ENCODE results near the gene ZCCHC2. TPM values are rescaled to one million over a fixed set of nuclear protein-coding genes. Genes with fewer than 3 reads are reported as not detected.
A peak's percentile ranks its signal among the peaks of the same experiment; 100 is the strongest.

Gene ZCCHC2
- total and polyA plus RNA-seq, 2 of the 13 experiments (the other 11 are each of a cell fraction or from before 2014, with no cell fraction given), result 62.5 to 76.1 TPM

- TF ChIP-seq ZBTB49 (CRISPR knock-in tag; IDR thresholded peaks at IDR 0.05; ENCODE audit: borderline replicate concordance), result no peak
- TF ChIP-seq DR1 (CRISPR knock-in tag; IDR thresholded peaks at IDR 0.05), result peak; percentile 94
- TF ChIP-seq KLF11 (CRISPR knock-in tag; IDR thresholded peaks at IDR 0.05), result 0 out of 2 replicates have a peak, but pooled peaks have one; percentile 79
- TF ChIP-seq ZKSCAN8 (CRISPR knock-in tag; IDR thresholded peaks at IDR 0.05; ENCODE audit: borderline replicate concordance), result peak; percentile 81; the same call in 1 of the 2 replicates
- no peak for TF ChIP-seq HNF4G (IDR thresholded peaks at IDR 0.05; ENCODE audit: borderline replicate concordance, low read depth, low read length)
- no peak; the same call in 1 of the 2 replicates for TF ChIP-seq HNF4G (CRISPR knock-in tag; IDR thresholded peaks at IDR 0.05; ENCODE audit: borderline replicate concordance, low read depth)
- peak; percentile 56; the same call in 1 of the 2 replicates for TF ChIP-seq MLX (CRISPR knock-in tag; IDR thresholded peaks at IDR 0.05)
- TF ChIP-seq SRSF9 (IDR thresholded peaks at IDR 0.05; ENCODE audit: borderline replicate concordance, insufficient read depth, low read depth, low read length, poor library complexity, severe bottlenecking), result no peak
- TF ChIP-seq ZNF205 (CRISPR knock-in tag; IDR thresholded peaks at IDR 0.05), result peak; percentile 94
- no peak for TF ChIP-seq SOX13 (IDR thresholded peaks at IDR 0.05)
- TF ChIP-seq SOX13 (CRISPR knock-in tag; conservative IDR thresholded peaks at IDR 0.05 in 1 of 2, IDR thresholded peaks at IDR 0.05 in 1 of 2), result peak in 1 of 2 experiments; percentile 69; a peak in 2 of 4 replicates
- TF ChIP-seq SNRNP70 (IDR thresholded peaks at IDR 0.05; ENCODE audit: low read depth, low read length), result no peak
- TF ChIP-seq NFYB (CRISPR knock-in tag; IDR thresholded peaks at IDR 0.05), result peak; percentile 76
- TF ChIP-seq FOXK1 (CRISPR knock-in tag; IDR thresholded peaks at IDR 0.05; ENCODE audit: borderline replicate concordance, low read depth), result peak; percentile 83
- peak; percentile 80; the same call in 1 of the 2 replicates for TF ChIP-seq ZNF33B (CRISPR knock-in tag; IDR thresholded peaks at IDR 0.05)
- peak; percentile 90; the same call in 1 of the 2 replicates for TF ChIP-seq ZNF615 (CRISPR knock-in tag; IDR thresholded peaks at IDR 0.05; ENCODE audit: borderline replicate concordance)
- TF ChIP-seq FOXA1 (IDR thresholded peaks at IDR 0.05), result no peak
- TF ChIP-seq FOXA1 (CRISPR knock-in tag; IDR thresholded peaks at IDR 0.05), result peak; percentile 10; the same call in 1 of the 2 replicates
- TF ChIP-seq ZNF740 (CRISPR knock-in tag; IDR thresholded peaks at IDR 0.05), result 0 out of 2 replicates have a peak, but pooled peaks have one; percentile 21
- peak; percentile 79 for TF ChIP-seq POLR2AphosphoS5 (IDR thresholded peaks at IDR 0.05; ENCODE audit: low read depth, low read length)
- no peak for TF ChIP-seq ZNF281 (CRISPR knock-in tag; IDR thresholded peaks at IDR 0.05; ENCODE audit: borderline replicate concordance)
- TF ChIP-seq GATAD1 (CRISPR knock-in tag; IDR thresholded peaks at IDR 0.05), result peak; percentile 61
- peak; percentile 87 for TF ChIP-seq THAP7 (CRISPR knock-in tag; IDR thresholded peaks at IDR 0.05)
Measured at GRCh38 chr18:62522504-62523254, at the start of gene ZCCHC2 (continued).
